Subcutaneous adipose tissue (tissue), 4 donors: ENCODE measurements around the gene RTN4. TPM values are rescaled to one million over a fixed set of nuclear protein-coding genes. Genes with fewer than 3 reads are reported as not detected.

Source experiments
- total RNA-seq, 4 donors: library from RNA; depleted of rRNA; stranded (reverse); fragments of >200 nt; gene quantifications; one replicate each; pipeline ENCODE4 v1.1.0, GENCODE V29; 2016
- TF ChIP-seq, protein P1 (sequence below): fragments of 450-650 bp; IDR thresholded peaks from one replicate; pipeline ENCODE4 v1.5.1; 2016; ENCODE audit warnings: low read depth, mild to moderate bottlenecking, control low read depth, antibody characterized with exemption, moderate library complexity

Gene RTN4
- total RNA-seq, 4 donors from 2014 or later, result 347 to 464 (median 405) TPM

GRCh38 chr2:54986264-54986663 is 64.0 kb downstream of the RTN4 start:
- TF ChIP-seq, protein P1, sequence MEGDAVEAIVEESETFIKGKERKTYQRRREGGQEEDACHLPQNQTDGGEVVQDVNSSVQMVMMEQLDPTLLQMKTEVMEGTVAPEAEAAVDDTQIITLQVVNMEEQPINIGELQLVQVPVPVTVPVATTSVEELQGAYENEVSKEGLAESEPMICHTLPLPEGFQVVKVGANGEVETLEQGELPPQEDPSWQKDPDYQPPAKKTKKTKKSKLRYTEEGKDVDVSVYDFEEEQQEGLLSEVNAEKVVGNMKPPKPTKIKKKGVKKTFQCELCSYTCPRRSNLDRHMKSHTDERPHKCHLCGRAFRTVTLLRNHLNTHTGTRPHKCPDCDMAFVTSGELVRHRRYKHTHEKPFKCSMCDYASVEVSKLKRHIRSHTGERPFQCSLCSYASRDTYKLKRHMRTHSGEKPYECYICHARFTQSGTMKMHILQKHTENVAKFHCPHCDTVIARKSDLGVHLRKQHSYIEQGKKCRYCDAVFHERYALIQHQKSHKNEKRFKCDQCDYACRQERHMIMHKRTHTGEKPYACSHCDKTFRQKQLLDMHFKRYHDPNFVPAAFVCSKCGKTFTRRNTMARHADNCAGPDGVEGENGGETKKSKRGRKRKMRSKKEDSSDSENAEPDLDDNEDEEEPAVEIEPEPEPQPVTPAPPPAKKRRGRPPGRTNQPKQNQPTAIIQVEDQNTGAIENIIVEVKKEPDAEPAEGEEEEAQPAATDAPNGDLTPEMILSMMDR, result no peak

GRCh38 chr2:54984476-54984875 is 65.8 kb downstream of the RTN4 start:
- TF ChIP-seq, protein P1, result no peak

DNA sequence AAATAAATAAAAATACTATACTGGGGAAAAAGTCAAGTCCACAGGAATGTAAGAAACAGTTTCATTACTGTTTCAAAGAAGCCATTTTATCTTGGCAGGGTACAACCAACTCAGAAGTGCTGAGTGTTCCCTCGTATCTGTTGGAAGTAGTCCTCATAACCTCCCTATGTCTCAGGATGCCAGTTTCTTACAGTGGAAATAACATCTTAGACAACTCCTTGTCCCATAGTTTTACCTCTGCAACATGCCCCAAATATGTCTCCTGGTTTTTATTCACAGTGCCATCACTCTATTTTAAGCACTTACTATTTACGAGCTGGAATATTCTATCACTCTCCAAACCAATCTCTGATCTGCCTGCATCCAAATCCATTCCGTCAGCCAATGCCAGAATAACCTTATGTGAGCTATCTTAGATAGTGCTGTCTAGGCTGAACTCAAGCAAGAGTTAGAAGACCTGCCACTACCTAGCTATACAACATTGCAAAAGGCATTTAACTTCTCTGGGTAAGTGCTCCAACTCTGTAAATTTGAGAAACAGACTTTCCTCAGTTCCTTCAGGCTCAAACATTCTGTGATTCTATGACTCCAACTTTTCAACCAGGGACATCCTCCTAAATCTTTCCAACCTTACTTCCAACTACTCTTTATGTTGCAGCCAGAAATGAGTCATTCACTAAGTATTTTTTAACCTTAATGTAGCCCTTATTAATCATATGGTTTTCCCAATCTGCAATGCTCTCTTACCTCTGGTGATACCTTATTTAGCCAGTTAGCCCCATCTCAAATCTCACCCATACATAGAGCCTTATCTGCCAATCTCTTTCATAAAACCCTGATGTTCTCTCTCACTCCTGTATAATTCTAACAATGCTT is 66.7 kb downstream of the RTN4 start:
- TF ChIP-seq, protein P1, result no peak

DNA sequence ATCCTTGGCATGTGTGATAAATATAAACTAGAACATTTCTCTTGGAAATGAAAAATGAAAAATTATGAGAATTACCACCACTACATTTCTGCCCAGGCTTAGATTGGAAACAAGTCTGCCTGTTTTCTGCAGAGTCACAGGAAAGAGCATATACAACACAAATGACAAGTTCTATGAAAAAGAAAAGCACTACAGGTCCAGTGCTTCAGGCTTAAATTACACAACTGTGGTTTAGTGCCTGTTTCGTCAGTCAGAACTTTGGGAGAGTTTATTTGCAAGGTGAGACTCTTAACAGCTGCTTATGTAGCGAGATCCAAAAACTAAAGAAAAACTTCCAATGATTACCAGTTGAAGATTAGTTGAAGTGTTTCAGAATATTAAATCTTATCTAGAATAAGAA is 68.9 kb downstream of the RTN4 start:
- TF ChIP-seq, protein P1, result no peak

GRCh38 chr2:54979321-54980044 is 70.8 kb downstream of the RTN4 start:
- TF ChIP-seq, protein P1, result no peak

GRCh38 chr2:54977149-54977548 is 73.1 kb downstream of the RTN4 start:
- TF ChIP-seq, protein P1, result no peak
